ENCODE results near the gene CPTP. TPM values are rescaled to one million over a fixed set of nuclear protein-coding genes. Genes with fewer than 3 reads are reported as not detected.
A peak's percentile ranks its signal among the peaks of the same experiment; 100 is the strongest.

The CPTP gene
- total RNA-seq, 2 experiments from 2014 or later = 8.4 to 11.0 TPM

DNA sequence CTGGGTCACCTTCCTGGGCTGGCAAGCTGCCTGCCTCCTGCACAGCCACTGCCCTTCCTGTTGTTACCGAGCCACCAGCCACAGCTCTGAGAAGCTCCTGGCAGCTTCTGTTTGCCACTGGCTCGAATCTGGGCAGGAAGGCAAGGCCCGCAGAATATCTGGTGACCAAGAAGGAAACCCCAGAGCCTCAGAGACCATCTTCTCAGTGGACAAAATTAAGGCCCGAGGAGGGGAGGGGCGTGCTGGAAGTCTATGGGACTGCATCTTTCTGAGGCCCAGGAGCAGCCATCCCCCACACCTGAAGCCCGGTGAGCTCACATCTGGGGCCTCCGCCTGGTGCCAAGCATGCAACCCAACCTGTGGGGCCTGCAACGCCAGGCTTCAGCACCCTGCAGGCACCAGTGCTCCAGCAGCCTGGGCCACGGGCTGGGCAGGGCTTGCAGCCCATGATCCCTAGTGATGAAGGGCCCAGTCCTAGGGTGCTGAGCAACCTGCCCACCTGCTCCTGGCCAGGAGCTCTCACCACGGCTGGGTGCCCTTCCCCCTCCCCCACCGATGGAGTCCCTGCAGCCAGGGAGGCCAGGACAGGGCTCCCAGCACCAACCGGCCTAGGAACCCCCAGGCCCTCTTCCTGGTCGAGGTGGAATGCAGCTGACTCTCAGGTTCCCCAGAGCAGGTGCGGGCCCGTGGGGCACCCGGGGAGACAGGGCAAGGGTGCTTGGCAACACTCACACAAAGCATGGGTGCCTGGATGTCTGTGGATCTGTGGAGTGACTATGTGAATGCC, 879 bp downstream of the CPTP start:
- Mint-ChIP-seq H3K4me3 (peak overlapping the region; percentile 77), H3K27me3 (no peaks in the 10 kb centered on the region), H3K27ac (peak overlapping the region; percentile 20), H3K4me1 (ENCODE audit: low read depth) (peaks cover 27% of the 10 kb centered on the region), H3K9me3 (no peaks in the 10 kb centered on the region), H3K36me3 (ENCODE audit: low read depth) (peaks cover 4% of the 10 kb centered on the region)
- ChIA-PET POLR2A (interaction anchor here (1.2 to 2.2 kb wide), 7 partner anchors 10 to 82 kb away, joined by 3 to 10 read pairs (median 4); partner anchors contain the start of gene AURKAIP1), CTCF (interaction anchor here (2.2 kb wide), 1 partner anchor 47 kb away, joined by 8 read pairs; no protein-coding TSS in a partner anchor)
- DNase-seq = no peak
- no peak for ATAC-seq
- TF ChIP-seq, protein P1, sequence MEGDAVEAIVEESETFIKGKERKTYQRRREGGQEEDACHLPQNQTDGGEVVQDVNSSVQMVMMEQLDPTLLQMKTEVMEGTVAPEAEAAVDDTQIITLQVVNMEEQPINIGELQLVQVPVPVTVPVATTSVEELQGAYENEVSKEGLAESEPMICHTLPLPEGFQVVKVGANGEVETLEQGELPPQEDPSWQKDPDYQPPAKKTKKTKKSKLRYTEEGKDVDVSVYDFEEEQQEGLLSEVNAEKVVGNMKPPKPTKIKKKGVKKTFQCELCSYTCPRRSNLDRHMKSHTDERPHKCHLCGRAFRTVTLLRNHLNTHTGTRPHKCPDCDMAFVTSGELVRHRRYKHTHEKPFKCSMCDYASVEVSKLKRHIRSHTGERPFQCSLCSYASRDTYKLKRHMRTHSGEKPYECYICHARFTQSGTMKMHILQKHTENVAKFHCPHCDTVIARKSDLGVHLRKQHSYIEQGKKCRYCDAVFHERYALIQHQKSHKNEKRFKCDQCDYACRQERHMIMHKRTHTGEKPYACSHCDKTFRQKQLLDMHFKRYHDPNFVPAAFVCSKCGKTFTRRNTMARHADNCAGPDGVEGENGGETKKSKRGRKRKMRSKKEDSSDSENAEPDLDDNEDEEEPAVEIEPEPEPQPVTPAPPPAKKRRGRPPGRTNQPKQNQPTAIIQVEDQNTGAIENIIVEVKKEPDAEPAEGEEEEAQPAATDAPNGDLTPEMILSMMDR (IDR thresholded peaks at IDR 0.05) = no peak
- intact Hi-C loops (cut with micrococcal nuclease) = no loop called here

DNA sequence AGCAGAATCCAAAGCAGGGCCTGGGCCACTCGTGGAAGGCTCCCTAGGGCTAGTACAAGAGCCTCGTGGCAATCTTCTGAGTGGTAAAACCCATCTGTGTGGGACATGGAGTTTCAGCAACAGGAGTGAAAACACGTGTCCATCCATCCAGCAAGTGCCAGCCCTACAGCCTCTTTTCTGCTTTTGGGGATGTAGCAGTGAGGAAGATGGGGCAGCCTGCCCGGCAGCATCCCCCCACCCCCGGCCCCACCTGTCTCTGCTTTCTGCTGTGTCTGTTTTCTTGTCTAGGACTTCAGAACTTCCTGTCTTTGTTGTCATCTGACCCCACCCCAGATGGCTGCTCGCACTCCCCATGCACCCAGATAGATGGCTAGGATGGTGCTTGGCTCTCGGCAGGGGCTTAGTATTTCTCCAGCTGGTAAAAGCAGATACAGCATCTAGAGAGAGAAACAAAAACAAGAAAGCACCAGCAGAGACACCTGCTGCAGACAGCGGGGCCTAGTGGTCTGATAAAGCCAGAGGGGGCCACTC, 1.5 kb downstream of the CPTP start:
- Mint-ChIP-seq H3K36me3 (ENCODE audit: low read depth) (peaks cover 4% of the 10 kb centered on the region), H3K27me3 (no peaks in the 10 kb centered on the region), H3K27ac (peak overlapping the region; percentile 20), H3K4me3 (peak overlapping the region; percentile 77), H3K4me1 (ENCODE audit: low read depth) (peaks cover 27% of the 10 kb centered on the region), H3K9me3 (no peaks in the 10 kb centered on the region)
- ATAC-seq = no peak
- ChIA-PET POLR2A (interaction anchor here (1.2 to 2.2 kb wide), 7 partner anchors 9 to 82 kb away, joined by 3 to 10 read pairs (median 4); partner anchors contain the start of gene AURKAIP1), CTCF (interaction anchor here (2.2 kb wide), 1 partner anchor 46 kb away, joined by 8 read pairs; no protein-coding TSS in a partner anchor)
- TF ChIP-seq, protein P1 (IDR thresholded peaks at IDR 0.05) = no peak
- intact Hi-C loops (cut with micrococcal nuclease) = no loop called here
- DNase-seq = no peak

DNA sequence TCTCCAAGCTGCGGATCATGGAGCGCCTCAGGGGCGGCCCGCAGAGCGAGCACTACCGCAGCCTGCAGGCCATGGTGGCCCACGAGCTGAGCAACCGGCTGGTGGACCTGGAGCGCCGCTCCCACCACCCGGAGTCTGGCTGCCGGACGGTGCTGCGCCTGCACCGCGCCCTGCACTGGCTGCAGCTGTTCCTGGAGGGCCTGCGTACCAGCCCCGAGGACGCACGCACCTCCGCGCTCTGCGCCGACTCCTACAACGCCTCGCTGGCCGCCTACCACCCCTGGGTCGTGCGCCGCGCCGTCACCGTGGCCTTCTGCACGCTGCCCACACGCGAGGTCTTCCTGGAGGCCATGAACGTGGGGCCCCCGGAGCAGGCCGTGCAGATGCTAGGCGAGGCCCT, 2.7 kb downstream of the CPTP start:
- Mint-ChIP-seq H3K27me3 (no peaks in the 10 kb centered on the region), H3K36me3 (ENCODE audit: low read depth) (peaks cover 2% of the 10 kb centered on the region), H3K4me1 (ENCODE audit: low read depth) (peaks cover 17% of the 10 kb centered on the region), H3K4me3 (no peak overlapping the region), H3K9me3 (no peaks in the 10 kb centered on the region), H3K27ac (no peak overlapping the region)
- POLR2A ChIA-PET = interaction anchor here (0.6 to 2.0 kb wide), 3 partner anchors 11 to 166 kb away, joined by 3 to 8 read pairs (median 8); no protein-coding TSS in a partner anchor
- ATAC-seq (no peak), DNase-seq (no peak)
- CTCF ChIA-PET = interaction anchor here (2.2 kb wide), 1 partner anchor 45 kb away, joined by 8 read pairs; no protein-coding TSS in a partner anchor
- TF ChIP-seq, protein P1 (IDR thresholded peaks at IDR 0.05) = no peak
- intact Hi-C loops (cut with micrococcal nuclease) = no loop called here

DNA sequence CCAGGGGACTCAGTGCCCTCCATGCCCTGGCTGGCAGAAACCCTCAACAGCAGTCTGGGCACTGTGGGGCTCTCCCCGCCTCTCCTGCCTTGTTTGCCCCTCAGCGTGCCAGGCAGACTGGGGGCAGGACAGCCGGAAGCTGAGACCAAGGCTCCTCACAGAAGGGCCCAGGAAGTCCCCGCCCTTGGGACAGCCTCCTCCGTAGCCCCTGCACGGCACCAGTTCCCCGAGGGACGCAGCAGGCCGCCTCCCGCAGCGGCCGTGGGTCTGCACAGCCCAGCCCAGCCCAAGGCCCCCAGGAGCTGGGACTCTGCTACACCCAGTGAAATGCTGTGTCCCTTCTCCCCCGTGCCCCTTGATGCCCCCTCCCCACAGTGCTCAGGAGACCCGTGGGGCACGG, 3.7 kb downstream of the CPTP start:
- TF ChIP-seq, protein P1 (IDR thresholded peaks at IDR 0.05) = no peak
- DNase-seq (no peak), ATAC-seq (no peak)
- no peak overlapping the region for H3K4me3 Mint-ChIP-seq
- ChIA-PET CTCF (no interaction called here), POLR2A (interaction anchor here (1.0 to 1.8 kb wide), 2 partner anchors 16 to 19 kb away, joined by 3 to 8 read pairs; no protein-coding TSS in a partner anchor)
- peaks cover 2% of the 10 kb centered on the region for H3K36me3 Mint-ChIP-seq (ENCODE audit: low read depth)
- H3K27ac Mint-ChIP-seq = no peak overlapping the region
- no peaks in the 10 kb centered on the region for H3K27me3 Mint-ChIP-seq
- no peaks in the 10 kb centered on the region for H3K9me3 Mint-ChIP-seq
- intact Hi-C loops (cut with micrococcal nuclease) = no loop called here
- H3K4me1 Mint-ChIP-seq (ENCODE audit: low read depth) = peaks cover 12% of the 10 kb centered on the region

Data from activated CD8-positive, alpha-beta T cell treated with anti-CD3 and anti-CD28 coated beads for 36 hours (primary cell).